Endometrial microvascular endothelial cells (primary cell): ENCODE results near the gene MYOF. TPM values are rescaled to one million over a fixed set of nuclear protein-coding genes. Genes with fewer than 3 reads are reported as not detected.

Source experiments
- in situ Hi-C: cut with HindIII; loops from 2 replicates; pipeline ENCODE4 v1.10.0; 2017; ENCODE audit warnings: low sequenced_read_pairs, low pct_unique_long_range_greater_than_20kb; ENCODE audit errors: inconsistent ontology term
- total RNA-seq: library from RNA; depleted of rRNA; stranded (reverse); fragments of >200 nt; gene quantifications from one replicate; pipeline ENCODE4 v1.2.3, GENCODE V29; 2015; ENCODE audit errors: inconsistent ontology term

Gene MYOF
- total RNA-seq, 1 donor from 2014 or later = 250 TPM

DNA sequence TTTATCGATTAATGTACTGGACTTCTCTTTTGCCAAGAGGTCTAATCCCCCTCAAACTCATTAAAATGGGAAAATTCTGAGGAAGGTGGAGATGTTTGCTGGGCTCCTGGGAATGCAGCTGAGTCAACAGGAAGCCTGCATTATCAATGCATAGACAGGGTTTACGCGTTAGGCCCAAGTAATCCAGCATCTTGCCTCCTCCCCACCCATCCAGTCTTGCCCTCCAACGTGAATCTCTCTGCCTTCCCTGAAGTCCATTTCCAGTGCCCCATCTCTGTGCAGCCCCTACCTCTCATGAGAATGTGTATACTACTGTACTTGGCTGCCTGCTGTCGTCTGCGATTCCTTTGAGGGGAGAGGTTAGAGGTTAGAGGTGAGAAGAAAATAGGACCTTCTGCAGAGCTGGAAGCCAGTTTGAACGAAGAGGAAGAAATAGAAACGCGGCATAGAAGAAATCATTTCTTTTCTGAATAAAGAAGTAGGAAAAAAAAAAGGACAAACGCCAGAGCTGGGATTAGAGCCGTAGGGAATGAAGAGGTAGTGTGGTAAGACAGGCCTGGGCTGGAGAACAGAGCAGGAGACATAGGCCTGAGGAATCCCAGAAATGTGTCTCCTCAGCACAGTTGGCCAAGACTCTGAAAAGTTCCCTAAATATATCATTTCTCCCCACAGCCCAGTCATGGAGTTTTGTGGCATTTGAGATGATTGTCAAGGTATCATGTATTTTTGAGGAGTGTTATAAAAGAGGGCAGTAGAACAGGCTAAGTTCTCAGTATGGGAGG lies 75.6 kb downstream of the MYOF start:
- in situ Hi-C loops = no loop called here

DNA sequence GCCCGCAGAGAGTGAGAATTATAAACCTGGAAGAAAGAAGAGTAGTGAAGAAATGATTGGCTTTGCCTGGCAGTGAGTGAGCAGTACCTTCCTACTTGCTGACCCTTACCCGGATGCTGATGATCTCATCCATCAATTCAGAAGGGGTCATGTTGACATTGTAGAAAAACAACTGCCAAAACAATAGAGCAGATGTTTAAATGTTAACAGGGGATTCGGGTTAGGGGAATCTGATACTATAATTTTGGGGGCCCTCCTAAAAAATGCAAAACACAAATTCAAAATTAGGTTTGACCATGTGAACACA lies 78.1 kb downstream of the MYOF start:
- in situ Hi-C loops = no loop called here

DNA sequence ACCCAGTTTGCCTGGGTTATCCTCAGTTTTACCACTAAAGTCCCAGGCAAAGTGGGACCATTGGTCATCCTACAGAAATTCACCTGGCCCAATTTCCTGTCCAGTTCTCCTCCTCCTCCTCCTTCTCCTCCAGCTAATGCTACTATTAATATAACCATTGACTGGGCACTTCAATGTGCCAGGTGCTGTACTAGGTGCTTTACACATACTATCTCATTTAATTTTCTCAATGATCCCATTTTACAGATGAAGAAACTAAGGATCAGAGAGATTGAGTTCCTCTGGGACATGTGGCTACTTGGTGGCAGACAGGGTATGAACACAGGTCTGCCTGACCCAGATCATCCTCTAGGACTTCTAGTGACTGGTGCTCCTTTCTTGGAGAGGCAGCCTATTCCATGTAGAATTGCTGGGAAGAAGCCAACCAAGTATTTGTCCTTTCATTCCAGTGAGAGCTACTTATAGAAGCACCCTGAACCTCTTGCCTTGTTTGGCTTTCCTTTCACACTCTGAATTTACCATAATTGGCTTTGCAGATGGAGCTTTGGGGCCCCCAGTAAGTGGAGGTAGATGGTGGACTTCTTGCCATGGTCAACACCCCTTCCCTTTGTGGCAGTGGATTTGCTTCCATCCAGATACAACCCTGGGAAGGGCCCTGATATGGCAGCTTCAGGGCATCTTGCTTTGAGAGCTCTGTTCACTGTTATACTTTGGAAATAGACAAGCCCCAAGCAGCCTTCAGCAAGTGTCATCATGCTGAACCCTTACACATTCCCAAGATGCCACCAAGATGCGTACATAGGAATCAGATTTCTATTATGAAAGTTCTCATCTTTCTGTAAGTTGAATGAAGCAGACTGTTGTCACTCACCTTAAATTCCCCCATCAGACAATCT lies 78.7 kb downstream of the MYOF start:
- in situ Hi-C loops = no loop called here

DNA sequence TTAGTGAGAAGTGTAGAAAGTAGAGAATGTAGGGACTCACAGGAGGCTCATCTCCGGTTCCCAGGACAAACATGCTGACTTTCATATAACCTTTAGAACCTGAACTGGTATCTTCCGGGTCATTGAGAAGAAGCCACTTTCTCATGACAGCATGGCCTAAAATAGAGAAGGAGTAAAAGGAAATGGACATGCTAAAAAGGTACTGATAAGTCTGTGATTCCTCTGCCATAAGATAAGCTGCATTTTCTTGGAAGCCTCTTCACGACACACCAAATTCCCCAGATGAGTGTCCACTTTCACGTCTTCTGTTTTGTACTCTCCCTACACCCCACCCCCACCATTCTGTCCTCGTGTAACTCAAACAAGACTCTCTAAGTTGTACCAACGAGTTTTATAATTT lies 79.9 kb downstream of the MYOF start:
- in situ Hi-C loops = no loop called here

DNA sequence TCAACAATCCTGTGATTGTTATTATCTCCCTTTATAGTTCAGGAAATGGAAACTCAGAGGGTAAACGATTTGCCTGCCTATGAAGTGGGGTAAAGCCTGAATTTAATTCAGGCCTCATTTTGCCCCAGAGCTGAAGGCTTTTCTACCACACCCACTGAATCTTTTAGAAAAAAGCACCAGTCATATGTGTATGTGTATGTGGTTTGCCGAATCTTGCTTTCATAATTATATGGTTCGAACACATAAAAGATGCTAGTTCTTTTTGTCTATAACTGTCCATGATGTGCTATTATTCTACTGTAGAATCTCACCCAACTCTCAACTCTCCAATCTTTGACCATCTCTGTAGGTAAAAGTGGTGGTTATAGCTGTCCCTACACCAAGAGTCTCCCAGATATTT lies 83.6 kb downstream of the MYOF start:
- in situ Hi-C loops = no loop called here

DNA sequence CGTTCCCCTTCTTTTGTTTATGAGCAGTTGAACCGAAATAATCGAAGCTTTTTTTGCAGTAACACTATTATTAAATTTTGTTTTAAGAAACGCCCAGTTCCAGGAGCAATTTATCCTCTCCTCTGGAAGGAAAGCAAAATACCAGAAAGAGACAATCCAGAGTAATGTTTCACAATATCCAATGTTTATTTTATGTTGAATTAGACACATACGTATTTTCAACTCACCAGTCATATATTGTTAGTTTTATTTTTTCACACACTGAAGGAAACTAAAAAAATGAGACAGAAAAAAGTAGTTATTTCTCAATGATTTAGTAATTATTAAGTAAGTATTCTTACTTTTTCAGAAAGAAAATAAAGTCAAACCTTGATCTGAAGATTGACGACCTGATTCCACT lies 85.1 kb downstream of the MYOF start:
- in situ Hi-C loops = no loop called here

DNA sequence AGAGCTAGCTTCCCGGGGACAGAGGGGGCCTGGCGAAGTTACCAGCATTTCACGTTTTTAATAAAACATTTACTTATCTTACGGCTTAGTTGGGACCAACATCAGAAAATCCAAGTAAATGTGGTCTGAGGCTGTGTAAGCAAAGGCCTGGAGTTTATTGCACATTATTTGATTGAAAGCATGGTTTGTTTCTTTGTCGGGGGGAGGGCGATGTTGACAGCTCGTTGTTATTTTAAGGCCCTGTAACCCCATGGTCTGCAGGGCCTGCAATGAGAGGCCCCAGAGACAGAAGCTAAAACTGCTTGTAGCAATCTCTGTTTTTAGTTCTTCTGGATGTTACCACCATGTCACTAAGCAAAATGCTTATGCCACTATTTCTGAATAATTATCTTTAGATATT lies 88.9 kb downstream of the MYOF start:
- in situ Hi-C loops = no loop called here

DNA sequence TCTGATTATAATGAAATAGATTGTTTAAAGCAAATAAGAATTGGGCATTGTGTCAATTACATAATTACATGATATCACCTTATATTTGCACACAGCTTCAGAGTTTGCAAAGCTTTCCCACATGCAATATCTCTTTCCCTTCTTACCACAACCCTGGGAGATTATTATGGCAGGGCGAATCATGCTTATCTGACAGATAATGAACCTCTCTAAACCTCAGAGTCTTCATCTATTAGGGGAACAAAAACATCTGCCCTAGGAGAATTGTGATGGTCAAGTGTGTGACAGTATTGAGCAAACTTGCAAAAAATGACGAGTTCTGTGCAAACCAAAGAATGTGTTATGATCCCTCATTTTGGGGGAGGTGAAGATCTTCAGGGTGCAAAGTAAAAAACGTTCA lies 90.0 kb downstream of the MYOF start:
- in situ Hi-C loops = no loop called here

DNA sequence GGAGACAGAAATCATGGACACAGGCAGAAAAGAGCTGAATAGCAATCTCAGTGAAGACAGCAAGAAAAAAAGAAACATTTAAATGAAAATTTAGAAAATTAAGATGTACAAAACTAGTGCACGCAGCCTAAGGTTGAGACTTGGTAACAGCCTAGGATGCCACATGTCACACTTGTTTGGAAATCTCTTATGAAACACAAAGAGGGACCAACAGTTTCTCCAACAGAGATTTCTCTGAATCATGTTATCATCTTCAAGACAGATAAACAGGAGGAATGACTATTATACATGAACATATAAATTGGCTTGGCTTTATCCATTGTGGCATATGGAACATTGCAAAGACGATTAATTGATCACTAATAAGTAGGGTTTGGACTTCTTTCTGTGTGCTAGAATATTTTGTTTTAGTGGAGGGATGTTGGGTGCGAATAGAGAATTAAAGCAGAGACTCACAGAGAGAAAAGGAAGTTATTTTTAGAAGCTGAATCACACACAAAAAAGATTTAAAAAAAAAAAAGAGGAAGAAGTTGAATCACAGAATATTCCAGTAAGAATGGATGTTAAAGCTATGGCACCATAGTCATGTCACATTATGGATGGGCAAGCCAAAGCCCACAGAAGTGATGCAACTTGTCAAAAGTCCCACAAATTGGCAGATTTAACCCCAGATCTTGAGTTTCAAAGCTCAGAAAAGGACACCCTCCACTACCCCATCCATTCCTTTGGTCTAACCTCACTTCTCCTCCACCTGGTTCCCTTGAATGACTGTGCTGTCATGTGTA lies 91.6 kb downstream of the MYOF start:
- in situ Hi-C loops = no loop called here

DNA sequence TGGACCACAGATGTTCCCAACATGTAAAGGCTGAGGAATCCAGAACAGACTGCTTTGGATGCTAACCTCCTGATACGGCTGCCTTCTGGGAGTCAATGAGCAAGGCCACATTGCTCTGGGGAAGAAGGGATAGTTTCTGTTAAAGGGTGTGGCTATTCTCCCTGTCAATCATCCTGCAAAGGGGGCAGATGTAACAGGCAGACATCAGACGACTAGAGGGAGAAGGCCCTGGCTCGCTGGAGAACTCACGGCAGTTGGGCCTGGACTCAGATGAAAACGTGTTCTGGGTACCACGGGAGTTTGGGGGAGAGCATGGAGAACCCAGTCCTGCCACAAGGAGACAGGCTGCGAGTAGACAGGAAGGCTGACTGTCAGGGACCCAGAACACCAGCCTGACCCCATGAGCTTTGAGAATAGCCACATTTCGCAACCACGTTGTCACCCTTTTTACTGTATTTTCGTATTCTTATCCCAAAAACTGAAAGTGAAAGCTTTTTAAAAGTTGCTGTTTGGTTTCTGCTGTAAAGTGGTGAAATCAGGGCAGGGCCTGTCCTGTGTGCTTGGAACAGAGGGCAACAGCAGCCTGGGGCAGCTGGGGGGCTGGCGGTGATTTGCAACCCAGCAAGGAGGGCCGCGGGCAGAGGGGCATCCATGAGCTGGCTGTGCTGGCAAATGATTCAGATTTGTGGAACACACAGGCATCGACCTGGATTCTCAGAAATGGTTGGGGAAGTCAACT lies 95.3 kb downstream of the MYOF start:
- in situ Hi-C loops = no loop called here

DNA sequence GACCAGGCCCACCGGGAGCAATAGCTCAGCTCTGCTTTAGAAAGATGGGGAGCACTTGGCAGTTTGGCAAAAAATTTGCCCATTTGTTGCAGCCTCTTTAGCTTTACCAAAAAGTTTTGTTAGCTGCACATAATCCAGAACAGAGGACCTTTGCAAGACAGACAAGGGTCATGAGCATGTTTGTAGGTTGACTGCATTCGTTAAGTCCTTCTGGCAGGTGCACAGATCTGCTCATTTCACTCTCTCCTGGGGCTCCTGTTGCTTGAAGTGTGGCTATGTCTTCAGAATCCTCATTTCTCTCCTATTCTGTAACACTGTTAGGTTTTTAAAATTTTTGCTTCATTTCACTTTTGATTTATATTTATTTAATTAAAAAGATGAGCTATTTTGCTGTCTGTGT lies 96.8 kb downstream of the MYOF start:
- in situ Hi-C loops = no loop called here

DNA sequence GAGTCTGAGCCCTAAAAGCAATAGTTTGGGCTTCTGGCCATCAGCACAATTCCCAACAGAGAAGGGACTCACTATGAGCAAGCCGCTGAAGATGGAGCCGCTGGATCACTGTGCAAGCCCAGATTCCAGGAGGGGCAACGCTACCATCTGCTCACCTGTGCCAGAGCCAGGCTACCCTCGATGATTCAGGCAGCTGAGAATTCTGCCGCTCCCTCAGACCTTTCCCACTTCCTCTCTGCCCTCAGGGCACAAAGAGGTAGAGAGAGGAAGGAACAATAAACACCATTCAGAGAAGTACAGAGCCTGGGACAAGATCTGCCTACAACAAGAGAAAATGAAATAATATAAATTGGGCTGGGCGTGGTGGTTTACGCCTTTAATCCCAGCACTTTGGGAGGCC lies 98.1 kb downstream of the MYOF start:
- in situ Hi-C loops = no loop called here

DNA sequence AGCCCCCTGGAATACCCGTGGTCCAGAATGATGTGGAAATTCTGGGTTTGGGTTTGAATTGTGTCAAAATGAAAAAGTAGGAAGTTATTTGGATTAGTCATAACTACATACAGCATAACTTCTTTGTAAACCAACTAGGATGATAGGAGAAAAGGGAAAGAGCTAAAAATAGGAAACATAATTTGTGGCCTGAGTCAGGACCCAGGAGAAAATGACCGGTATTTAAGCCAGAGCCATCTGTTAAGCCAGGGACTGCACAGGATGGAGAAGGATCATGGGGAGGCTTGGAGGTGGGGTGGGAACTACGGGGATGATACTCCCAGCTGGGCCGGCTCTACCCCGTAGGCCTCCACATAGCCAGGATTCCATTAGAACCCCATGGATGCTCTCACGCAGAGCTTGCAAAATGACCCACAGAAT lies 98.6 kb downstream of the MYOF start:
- in situ Hi-C loops = no loop called here

DNA sequence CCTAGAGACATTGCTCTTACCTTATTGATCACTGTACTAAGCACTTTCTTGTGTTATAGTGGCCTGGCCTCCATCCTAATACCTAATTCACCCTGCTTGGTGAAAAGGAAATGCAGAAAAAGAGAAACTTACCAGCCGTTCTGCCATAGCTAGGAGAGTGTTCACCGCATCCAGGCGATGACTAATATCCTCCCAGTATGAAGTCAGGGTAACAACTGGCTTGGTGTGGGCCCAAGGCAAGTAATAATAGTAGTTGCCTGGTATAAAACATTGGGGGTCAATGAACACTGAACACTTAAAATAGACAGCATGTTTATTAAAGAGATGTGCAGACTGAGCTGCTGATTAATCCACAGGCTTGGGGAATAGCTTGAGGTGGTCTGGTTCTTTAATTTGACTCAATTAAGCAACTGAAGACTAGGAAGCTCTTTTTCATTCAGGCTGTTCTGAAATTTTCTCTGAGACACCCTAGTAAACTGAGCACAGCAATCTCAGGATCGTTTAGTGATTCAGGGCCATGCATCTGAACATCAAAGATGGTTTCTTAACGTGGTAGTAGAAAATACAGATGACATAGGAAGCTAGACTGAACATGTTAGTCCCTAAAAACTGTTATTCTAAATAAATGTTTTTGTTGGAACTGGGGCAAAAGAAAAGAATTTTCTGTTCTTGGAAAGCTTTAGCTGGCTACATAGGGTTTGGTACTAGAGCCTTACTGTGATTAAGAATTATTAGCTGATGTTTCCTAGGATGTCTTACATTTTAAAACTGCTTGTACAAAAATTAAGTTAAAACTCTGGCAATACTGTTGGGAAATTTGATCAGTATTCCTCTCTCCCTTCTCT lies 102.2 kb downstream of the MYOF start:
- in situ Hi-C loops = no loop called here

DNA sequence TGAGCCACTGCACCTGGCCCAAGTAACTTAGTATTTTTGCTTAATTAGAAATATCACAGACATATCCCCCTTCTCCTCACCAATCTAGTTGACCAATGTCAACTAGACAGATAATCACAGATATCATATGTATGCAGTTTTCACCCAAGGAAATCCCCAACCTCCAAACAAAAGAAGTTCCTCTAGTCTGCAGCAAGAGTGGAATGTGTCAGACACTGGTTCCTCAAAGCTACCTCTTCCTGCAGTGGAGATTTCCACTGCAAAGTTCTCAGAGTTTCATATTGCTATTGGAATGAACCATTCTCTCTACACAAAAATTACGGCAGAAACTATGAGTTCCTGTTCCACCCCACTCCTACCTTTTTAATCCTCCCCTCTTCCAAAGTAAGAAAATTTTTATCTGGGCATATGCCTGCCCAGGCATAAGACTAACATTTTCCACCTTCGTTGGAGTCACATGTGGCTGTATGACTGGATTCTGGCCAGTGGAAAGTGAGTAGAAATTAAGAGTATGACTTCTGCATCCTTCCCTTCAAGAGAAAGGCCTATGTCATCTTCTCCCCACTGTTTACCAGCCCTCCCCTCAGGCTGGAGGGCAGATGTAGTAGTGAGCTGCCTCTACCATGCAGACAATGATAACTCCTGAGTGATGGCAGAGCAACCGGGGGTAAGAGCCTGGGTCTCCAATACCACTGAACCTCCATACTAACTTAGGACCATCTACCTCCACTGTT lies 103.0 kb downstream of the MYOF start:
- in situ Hi-C loops = no loop called here

DNA sequence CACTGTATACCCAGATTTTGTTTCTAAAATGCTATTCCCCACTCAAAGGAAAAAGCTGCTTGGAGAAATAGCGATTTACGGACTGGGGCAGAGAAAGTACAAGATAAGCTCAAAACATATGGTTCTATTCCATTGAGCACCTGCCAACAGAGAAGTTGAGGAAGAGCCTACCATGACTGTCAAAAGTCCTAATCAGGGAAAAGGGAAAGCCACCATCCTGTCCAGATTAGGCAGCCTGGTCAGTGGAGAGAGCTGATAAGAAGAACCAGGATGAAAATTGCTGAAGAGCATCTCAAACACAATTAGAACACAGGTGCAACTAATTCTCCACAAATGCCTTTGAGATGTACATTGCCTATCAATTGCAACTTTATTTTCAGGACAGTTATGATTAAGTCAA lies 104.1 kb downstream of the MYOF start:
- in situ Hi-C loops = no loop called here

DNA sequence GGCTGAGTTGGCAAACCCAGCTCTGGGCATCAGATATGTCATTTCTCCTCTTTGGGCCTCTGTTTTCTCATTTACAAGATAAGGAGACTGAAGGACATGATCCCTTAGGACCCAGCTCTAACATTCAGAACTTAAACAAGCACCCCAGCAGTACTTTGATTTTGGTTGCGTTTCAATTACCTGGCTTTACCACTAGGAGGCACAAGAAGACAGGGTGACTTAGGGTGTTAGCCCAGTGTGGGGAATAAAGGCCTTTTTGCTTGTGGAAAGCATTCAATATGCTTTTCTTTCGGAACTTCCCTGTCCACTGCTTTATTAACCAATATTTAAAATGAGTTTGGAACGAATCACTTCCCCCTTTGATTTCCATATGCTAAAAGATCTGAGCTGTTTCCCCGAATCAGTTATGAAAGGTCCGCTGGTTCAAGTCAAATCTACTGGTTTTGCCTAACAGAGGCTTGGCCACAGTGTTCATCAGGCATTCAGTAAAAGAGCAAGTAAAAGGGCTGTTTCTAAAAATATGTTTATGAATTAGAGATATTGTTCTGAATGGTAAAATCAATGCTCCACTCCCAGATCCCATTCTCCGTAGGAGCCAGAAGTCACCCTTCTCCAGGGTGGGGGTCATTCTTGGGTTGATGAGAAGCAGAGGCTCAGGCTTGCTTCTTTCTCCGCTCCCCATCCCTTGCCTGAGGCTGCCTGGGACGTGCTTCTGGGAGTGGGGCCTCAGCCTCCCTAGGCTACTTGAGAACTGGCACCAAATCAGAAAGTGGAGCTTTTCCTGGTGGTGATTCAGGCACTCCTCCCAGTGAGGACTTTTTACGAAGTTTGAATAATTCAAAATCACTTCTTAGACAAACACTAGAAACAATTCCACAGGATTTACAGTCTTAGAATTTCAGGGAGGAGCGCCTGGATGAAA lies 105.5 kb downstream of the MYOF start:
- in situ Hi-C loops = no loop called here
